Panc1 (cell line): Measurements from ENCODE around the gene CNRIP1. TPM values are rescaled to one million over a fixed set of nuclear protein-coding genes. Genes with fewer than 3 reads are reported as not detected.

ENCODE experiments used
- ATAC-seq: fragments of 200-7000 bp; cut with Tn5 transposase; 2 replicates; pipeline ENCODE4 v1.9.1; 2020; ENCODE audit warnings: mild to moderate bottlenecking, moderate library complexity
- BruUV-seq: library from RNA; stranded (reverse); fragments of 400-500 nt; replicated peaks from 2 replicates; lab custom pipeline; 2021; lab: Mats Ljungman, UMichigan
- CTCF ChIA-PET: fragments of 300-600 bp; sonication (Branson Sonifier 250); formaldehyde crosslinking; loops from one replicate; lab custom pipeline; 2022; ENCODE audit warnings: antibody characterized with exemption; lab: Charles Lee
- POLR2A ChIA-PET: fragments of 300-600 bp; sonication (Branson Sonifier 250); formaldehyde crosslinking; loops from one replicate; lab custom pipeline; 2022; ENCODE audit warnings: antibody characterized with exemption; lab: Charles Lee
- DNase-seq: peaks from one replicate; pipeline ENCODE4 v3.0.0-alpha.2; 2010; ENCODE audit warnings: low read depth, low spot score
- H3K27ac ChIP-seq: 2 replicates; pipeline ENCODE4 v1.5.1; 2011; ENCODE audit warnings: mild to moderate bottlenecking, low read length, inconsistent platforms
- H3K27me3 ChIP-seq: fragments of 200-500 bp; sonication (Bioruptor generic); 2 replicates; pipeline ENCODE4 v1.6.0; 2014; ENCODE audit warnings: low read length, inconsistent platforms; ENCODE audit not compliant: control insufficient read depth, insufficient read depth
- H3K36me3 ChIP-seq: fragments of 200-500 bp; sonication (Bioruptor generic); 2 replicates; pipeline ENCODE4 v1.5.1; 2014; ENCODE audit warnings: inconsistent platforms, mild to moderate bottlenecking, low read length, moderate library complexity; ENCODE audit not compliant: control insufficient read depth, insufficient read depth
- H3K4me1 ChIP-seq: 2 replicates; pipeline ENCODE4 v1.5.1; 2011; ENCODE audit warnings: inconsistent platforms, mild to moderate bottlenecking, low read length, moderate library complexity; ENCODE audit not compliant: control insufficient read depth, insufficient read depth
- H3K4me3 ChIP-seq, 2 experiments: 2 replicates each; pipeline ENCODE4 v1.5.1; 2011 to 2012; ENCODE audit warnings: low read depth in 2 of 2, low read length in 2 of 2, mild to moderate bottlenecking in 2 of 2, inconsistent platforms in 1 of 2, moderate library complexity in 1 of 2
- H3K9me3 ChIP-seq: fragments of 200-500 bp; sonication (Bioruptor generic); 2 replicates; pipeline ENCODE4 v1.5.1; 2014; ENCODE audit warnings: low read depth, mild to moderate bottlenecking, inconsistent platforms, low read length, moderate library complexity; ENCODE audit not compliant: control insufficient read depth, insufficient read depth
- POLR2AphosphoS5 ChIP-seq: IDR thresholded peaks from 2 replicates; pipeline ENCODE4 v1.6.1; 2012; ENCODE audit warnings: mild to moderate bottlenecking, low read depth, low read length, moderate library complexity
- SIN3A ChIP-seq: IDR thresholded peaks from 2 replicates; pipeline ENCODE4 v1.6.1; 2012; ENCODE audit warnings: low read depth, mild to moderate bottlenecking, low read length, moderate library complexity, borderline replicate concordance; ENCODE audit not compliant: insufficient read depth
- TCF7L2 ChIP-seq: IDR thresholded peaks from 2 replicates; pipeline ENCODE4 v1.6.1; 2011; ENCODE audit warnings: mild to moderate bottlenecking, low read depth, low read length, inconsistent platforms
- in situ Hi-C: cut with HindIII; loops from 2 replicates; pipeline ENCODE4 v1.10.0; 2016; ENCODE audit warnings: low sequenced_read_pairs, low pct_unique_long_range_greater_than_20kb
- intact Hi-C: fragments of 100-400 bp; cut with micrococcal nuclease; formaldehyde crosslinking; loops from one replicate; pipeline ENCODE4 v1.10.0; 2022; ENCODE audit not compliant: unreplicated experiment
- total RNA-seq: library from RNA; stranded (reverse); gene quantifications from one replicate; pipeline ENCODE4 v1.2.1, GENCODE V29; 2021; ENCODE audit not compliant: unreplicated experiment
- TF ChIP-seq, protein P1 (sequence below), 2 experiments: IDR thresholded peaks; 2 replicates each; pipeline ENCODE4 v1.6.1; 2011 to 2012; ENCODE audit warnings: low read depth in 2 of 2, control low read depth in 1 of 2, low read length in 1 of 2, mild to moderate bottlenecking in 1 of 2, moderate library complexity in 1 of 2; ENCODE audit not compliant: insufficient read depth in 1 of 2
- TF ChIP-seq, protein P2 (sequence below): fragments of 450-650 bp; IDR thresholded peaks from 2 replicates; pipeline ENCODE4 v1.5.1; 2017; ENCODE audit warnings: mild to moderate bottlenecking

CNRIP1 gene
- total RNA-seq, 1 experiment from 2014 or later: not detected

DNA sequence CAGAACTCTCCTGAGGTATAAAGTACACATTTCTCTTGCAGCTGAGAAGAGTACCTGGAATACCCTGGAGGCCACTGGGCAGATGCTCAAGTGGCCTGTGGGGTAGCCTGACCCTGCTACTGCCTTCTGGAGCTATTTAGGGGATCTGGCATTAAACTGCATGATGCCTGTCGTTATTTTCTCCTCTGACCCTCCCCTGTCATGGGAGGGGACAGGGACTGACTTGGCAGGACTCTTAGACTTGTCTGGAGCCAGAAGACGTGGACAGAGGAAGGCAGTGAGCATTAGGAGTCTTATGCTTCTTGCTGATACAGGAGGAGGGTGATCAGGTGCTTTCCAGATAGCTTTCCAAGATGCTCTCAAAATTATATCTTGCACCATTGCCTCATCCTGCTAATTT is 24.8 kb downstream of the CNRIP1 start:
- CTCF ChIA-PET: no interaction called here
- Histone ChIP-seq H3K4me1 (no peaks in the 10 kb centered on the region), H3K27me3 (no peaks in the 10 kb centered on the region), H3K27ac (no peak overlapping the region), H3K9me3 (no peaks in the 10 kb centered on the region), H3K4me3 (no peak overlapping the region), H3K36me3 (no peaks in the 10 kb centered on the region)
- no TSS peak for BruUV-seq
- ATAC-seq (no peak), DNase-seq (no peak)
- POLR2A ChIA-PET: no interaction called here
- TF ChIP-seq POLR2AphosphoS5 (no peak), TCF7L2 (no peak), SIN3A (no peak)
- TF ChIP-seq, protein P1, sequence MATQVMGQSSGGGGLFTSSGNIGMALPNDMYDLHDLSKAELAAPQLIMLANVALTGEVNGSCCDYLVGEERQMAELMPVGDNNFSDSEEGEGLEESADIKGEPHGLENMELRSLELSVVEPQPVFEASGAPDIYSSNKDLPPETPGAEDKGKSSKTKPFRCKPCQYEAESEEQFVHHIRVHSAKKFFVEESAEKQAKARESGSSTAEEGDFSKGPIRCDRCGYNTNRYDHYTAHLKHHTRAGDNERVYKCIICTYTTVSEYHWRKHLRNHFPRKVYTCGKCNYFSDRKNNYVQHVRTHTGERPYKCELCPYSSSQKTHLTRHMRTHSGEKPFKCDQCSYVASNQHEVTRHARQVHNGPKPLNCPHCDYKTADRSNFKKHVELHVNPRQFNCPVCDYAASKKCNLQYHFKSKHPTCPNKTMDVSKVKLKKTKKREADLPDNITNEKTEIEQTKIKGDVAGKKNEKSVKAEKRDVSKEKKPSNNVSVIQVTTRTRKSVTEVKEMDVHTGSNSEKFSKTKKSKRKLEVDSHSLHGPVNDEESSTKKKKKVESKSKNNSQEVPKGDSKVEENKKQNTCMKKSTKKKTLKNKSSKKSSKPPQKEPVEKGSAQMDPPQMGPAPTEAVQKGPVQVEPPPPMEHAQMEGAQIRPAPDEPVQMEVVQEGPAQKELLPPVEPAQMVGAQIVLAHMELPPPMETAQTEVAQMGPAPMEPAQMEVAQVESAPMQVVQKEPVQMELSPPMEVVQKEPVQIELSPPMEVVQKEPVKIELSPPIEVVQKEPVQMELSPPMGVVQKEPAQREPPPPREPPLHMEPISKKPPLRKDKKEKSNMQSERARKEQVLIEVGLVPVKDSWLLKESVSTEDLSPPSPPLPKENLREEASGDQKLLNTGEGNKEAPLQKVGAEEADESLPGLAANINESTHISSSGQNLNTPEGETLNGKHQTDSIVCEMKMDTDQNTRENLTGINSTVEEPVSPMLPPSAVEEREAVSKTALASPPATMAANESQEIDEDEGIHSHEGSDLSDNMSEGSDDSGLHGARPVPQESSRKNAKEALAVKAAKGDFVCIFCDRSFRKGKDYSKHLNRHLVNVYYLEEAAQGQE (IDR thresholded peaks at IDR 0.05; ENCODE audit: insufficient read depth in 1 of 2, low read depth in 2 of 2, low read length in 1 of 2): no peak
- TF ChIP-seq, protein P2, sequence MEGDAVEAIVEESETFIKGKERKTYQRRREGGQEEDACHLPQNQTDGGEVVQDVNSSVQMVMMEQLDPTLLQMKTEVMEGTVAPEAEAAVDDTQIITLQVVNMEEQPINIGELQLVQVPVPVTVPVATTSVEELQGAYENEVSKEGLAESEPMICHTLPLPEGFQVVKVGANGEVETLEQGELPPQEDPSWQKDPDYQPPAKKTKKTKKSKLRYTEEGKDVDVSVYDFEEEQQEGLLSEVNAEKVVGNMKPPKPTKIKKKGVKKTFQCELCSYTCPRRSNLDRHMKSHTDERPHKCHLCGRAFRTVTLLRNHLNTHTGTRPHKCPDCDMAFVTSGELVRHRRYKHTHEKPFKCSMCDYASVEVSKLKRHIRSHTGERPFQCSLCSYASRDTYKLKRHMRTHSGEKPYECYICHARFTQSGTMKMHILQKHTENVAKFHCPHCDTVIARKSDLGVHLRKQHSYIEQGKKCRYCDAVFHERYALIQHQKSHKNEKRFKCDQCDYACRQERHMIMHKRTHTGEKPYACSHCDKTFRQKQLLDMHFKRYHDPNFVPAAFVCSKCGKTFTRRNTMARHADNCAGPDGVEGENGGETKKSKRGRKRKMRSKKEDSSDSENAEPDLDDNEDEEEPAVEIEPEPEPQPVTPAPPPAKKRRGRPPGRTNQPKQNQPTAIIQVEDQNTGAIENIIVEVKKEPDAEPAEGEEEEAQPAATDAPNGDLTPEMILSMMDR: no peak
- intact Hi-C loops: no loop called here
- in situ Hi-C loops: no loop called here

DNA sequence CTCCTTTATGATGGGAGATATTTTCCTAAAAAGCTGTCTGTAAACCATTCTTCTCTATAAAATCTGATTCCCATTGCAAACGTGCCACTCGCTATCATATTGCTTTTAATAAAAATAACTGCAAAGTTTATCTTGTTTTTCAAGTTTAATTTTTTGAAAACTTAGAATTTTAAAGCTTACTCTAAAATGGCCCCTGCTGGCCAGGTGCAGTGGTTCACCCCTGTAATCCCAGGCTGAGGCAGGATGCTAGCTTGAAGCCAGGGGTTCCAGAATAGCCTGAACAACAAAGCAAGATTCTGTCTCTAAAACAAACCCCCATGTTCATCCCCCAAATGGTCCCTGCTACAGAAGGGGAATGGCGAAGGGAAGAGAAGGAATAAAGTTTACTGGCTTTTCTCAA is 25.6 kb downstream of the CNRIP1 start:
- no peak for TF ChIP-seq TCF7L2
- TF ChIP-seq, protein P2: 0 out of 2 replicates have a peak, but pooled peaks have one; percentile 11
- Histone ChIP-seq H3K27me3 (no peaks in the 10 kb centered on the region), H3K9me3 (no peaks in the 10 kb centered on the region), H3K4me1 (no peaks in the 10 kb centered on the region), H3K4me3 (no peak overlapping the region), H3K27ac (no peak overlapping the region), H3K36me3 (no peaks in the 10 kb centered on the region)
- ChIA-PET CTCF (no interaction called here), POLR2A (no interaction called here)
- in situ Hi-C loops: no loop called here
- ATAC-seq (no peak), DNase-seq (no peak)
- BruUV-seq: no TSS peak
- intact Hi-C loops: no loop called here
